A673 (cell line): ENCODE data around the gene CDC40.

Experiments used
- CTCF ChIP-seq: fragments of 300-800, 200-600 bp; sonication (generic); conservative IDR thresholded peaks from 2 replicates; pipeline ENCODE4 v1.5.1; 2017; ENCODE audit warnings: low read depth, mild to moderate bottlenecking, antibody characterized with exemption, low read length, moderate library complexity, mixed read lengths
- EZH2 ChIP-seq: fragments of 200-600 bp; sonication (generic); IDR thresholded peaks from 2 replicates; pipeline ENCODE4 v1.6.1; 2017; ENCODE audit warnings: borderline replicate concordance, low read depth, mild to moderate bottlenecking, mixed read lengths, antibody characterized with exemption, low read length; ENCODE audit not compliant: poor library complexity, severe bottlenecking

- TF ChIP-seq CTCF, result no peak
- TF ChIP-seq EZH2, result no peak
These were observed 18.3 kb downstream of the CDC40 start for GRCh38 chr6:110198561-110198960.
